HG03103 (cell line): ENCODE data around the gene GFI1.

ENCODE experiments used
- ATAC-seq: cut with Tn5 transposase; IDR thresholded peaks from one replicate; pipeline ENCODE4 v1.9.1; 2021; ENCODE audit warnings: low read depth; ENCODE audit not compliant: unreplicated experiment

The GFI1 gene

GRCh38 chr1:92488832-92489231 is 2.1 kb upstream of the GFI1 start:
- no peak for ATAC-seq

DNA sequence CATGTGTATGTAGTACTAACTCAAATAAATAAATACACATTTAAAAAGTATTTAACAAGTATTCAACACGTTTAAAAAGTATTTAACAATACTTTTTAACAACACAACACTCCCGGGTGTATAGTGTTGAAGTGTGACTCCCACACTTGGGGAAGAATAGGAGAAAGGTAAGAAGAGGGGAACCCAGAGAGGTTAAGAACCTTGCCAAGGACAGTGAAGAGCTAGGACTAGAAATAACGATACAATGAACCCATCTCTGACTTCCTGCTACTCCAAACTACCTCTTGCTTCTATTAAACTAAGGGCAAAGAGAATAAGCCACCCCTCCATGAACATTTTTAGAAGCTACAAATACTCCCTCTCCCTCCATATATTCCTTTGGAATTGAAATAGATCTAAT is 1.7 kb upstream of the GFI1 start:
- ATAC-seq: no peak

- no peak for ATAC-seq
Observed at GRCh38 chr1:92487078-92487605, 417 bp upstream of the GFI1 start.

DNA sequence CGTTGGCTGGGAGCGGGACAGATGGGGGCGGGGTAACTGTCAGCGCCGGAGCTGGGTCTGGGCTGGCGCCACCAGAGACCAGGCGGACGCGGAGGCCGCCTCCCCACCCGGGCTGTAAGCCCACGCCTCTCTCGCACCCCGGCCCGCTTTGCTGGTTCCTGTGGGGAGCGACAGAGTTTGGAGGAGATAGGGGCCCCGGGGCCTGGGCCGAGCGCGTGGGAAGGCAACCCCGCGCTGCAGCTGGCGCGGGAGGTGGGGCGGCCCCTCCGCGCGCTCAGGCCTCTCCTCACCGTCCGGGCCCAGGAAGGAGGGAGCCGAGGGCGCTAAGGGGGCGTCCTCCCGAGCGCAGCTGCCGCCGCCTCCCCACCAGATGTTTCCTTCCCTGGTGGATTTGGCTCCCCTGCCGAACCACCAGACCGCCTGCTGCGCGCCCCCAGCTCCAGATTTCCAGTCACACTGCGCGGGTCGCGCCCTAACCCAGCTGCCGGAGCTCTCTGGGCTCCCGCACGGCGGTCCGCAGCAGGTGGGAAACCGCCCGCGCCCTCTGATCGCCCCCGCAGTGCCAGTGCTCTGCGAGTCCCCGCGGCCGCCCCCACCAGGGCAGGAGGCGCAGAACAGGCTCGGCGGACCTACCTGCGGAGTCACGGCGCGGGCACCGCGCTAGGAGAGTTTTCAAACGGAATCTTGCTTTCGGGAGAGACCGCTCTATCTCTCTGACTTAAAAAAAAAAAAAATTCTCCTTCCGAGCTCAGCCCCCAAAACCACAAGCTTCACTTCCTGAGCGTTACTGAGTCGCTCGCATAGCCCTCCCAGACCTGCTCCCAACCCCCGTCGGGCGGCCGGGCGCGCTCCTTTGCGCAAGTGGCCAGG is 1.1 kb downstream of the GFI1 start:
- peak; percentile 42 for ATAC-seq

GRCh38 chr1:92484472-92485380 is 2.0 kb downstream of the GFI1 start:
- no peak for ATAC-seq

DNA sequence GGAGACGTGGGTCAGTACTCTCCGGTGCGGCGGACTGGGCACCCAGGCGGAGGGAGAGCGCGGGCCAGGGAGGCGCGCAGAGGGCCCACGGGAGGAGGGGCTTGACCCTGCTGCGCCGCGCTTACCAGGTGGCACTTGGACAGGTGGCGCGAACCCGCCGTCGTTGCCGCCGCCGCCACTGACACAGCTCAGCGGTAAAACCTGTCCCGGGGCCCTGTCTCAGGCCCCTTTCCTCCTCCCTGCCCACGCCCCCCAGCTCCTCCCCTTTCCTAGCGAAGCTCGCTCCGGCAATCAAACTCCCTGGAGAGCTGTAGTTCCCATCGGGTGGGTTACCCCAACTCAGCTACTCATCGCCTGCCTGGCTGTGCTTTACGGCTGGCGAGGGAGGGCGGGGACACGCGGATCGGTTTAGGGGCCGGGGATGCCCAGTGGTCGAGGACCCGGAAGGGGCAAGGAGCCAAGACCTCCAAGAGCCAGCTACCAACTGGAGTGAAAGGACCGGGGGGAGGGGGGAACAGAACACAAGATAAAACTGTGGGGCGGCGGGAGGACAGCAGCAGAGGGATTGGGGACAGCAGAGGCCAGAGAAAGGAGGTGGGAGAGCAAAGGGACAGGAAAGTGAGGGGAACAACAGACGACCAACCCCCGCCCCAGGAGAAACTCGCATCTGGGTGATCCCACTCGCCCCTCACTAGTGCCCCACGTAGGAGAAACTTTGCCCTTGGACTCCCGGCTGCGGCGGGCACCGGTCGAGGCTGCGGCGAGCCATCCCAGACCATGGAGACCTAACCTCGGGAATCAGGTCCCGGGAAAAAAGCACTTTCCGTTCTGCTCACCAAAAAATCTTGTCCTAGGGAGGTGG is 2.9 kb downstream of the GFI1 start:
- no peak for ATAC-seq

- no peak for ATAC-seq
Observed at GRCh38 chr1:92482665-92483609, 3.8 kb downstream of the GFI1 start.

DNA sequence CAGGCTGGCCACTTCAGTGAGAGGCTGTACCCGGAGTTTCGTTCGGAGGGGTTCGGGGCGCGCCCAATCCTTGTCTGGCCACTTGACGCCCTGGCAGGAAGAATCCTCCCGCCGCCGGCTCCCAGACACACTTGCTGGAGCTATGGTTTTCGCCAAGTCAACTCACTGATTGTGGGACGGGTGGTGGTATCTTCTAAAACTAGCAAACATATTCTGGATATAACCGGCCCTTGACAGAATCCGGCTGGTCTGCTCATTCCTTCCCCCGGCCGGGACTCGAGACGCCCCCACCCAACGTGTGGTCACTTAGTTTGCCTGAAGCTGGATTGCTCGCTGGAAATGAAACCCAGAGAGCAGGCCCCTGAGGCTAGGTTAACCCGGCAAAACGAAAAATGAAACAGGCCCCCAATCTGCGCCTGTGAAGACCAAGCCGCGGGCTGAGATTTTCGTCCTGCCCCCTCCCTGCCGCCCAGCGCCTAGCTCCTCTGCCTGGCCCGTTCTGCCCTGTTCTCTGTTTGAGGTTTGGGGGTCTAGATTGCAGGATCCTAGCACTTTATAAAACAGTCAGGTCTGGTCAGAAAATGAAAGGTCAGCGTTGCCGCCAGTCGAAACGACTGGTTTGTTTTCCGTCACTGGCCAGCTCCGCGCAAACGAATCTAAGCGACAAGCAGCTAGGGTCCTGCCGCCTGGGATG is 4.6 kb downstream of the GFI1 start:
- ATAC-seq: no peak

DNA sequence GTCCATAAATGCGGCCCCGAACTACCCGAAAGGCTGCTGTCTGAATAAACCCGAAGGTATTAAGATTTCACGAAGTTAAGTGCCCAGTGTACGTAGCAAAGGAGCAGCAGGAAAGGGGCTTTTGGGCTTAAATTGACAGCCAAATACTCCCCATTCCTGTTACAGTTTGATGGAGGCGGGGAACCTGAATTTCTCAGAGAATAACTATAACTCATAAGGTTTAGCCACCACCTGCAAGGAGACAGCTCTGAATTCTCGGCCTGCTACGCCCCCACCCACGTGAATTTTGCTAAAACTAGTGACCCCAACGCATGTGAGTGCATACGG is 5.2 kb downstream of the GFI1 start:
- no peak for ATAC-seq

DNA sequence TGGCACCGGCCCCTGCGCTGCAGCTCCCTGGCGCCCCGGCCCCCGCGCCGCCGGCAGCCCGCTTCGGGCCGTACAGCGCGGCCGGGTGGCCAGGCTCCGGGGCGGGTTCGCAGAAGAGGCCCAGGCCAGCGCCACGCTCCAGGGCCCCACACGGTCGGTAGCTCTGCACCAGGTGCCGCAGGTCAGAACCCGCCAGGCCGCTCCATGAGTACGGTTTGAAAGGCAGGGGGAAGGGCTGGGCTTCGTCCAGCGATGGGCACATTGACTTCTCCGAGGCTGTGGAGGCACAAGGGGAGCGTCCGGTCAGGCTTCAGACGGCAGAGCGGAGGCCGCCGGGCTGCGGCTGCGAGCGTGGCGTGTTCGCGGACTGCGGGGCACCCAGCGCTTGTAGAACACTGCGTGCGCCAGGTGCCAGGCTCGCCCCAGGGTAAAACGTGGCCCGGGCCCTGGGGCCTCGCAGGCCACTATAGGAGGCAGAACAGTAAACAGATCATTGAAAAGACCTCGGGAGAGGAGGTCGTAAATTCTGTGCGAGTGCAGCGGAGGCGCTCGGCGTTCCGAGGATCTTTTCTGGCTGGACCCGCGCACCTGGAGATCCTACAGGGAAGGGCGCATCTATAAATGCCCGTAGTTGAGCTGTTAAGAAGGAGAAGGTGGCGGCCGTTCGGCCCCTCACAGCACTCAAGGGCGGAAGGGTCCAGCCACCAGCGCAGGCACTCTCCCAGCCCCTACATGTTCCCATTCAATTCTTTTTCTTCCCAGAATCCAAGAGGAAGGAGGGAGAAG is 5.7 kb downstream of the GFI1 start:
- ATAC-seq: no peak

- no peak for ATAC-seq
Observed at GRCh38 chr1:92480200-92480812, 6.4 kb downstream of the GFI1 start.

DNA sequence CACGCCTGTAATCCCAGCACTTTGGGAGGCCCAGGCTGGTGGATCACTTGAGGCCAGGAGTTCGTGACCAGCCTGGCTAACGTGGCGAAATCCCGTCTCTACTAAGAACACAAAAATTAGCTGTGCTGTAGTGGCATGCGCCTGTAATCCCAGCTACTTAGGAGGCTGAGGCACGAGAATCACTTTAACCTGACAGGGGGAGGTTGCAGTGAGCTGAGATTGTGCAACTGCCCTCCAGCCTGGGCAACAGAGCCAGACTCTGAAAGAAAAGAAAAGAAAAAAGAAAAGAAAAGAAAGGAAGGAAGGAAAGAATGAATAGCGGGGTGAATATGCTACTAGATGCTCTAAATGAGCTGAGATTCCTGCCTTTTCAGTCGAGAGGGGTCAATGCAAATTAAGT is 7.1 kb downstream of the GFI1 start:
- no peak for ATAC-seq

GRCh38 chr1:92478393-92478792 is 8.3 kb downstream of the GFI1 start:
- no peak for ATAC-seq

GRCh38 chr1:92476071-92476631 is 10.6 kb downstream of the GFI1 start:
- no peak for ATAC-seq

GRCh38 chr1:92475029-92475428 is 11.7 kb downstream of the GFI1 start:
- ATAC-seq: no peak

DNA sequence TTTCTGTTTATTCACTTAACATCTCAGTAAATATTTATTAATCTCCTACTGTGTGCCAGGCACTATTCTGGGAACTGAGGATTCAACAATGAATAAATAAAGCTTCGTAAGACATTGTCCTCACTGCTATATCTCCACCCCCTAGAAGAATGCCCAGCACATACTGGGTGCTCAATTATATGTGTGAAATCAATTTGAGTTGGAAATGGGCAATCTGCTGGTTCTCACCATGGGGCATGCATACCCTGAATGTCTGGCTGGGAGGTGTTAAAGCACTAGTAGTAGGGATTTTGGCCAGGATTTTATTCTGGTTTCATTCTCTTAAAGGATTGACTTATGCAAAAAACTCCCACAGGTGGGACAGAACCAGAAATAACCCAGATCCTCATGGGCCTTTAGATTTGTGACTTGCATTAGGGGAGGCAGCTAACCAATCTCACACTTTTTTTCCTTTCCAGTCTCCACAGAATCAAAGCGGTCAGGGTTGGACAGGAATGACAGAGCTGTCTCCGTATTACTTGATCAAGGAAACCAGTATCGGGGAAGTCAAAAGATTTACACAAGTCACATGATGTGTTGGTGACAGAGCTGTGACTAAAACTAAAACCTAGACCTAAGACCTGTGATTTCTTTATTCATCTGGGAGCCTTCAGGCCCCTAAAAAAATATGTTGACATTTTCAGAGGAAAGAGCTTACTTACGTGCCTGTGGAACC is 12.8 kb downstream of the GFI1 start:
- peak; percentile 43 for ATAC-seq

DNA sequence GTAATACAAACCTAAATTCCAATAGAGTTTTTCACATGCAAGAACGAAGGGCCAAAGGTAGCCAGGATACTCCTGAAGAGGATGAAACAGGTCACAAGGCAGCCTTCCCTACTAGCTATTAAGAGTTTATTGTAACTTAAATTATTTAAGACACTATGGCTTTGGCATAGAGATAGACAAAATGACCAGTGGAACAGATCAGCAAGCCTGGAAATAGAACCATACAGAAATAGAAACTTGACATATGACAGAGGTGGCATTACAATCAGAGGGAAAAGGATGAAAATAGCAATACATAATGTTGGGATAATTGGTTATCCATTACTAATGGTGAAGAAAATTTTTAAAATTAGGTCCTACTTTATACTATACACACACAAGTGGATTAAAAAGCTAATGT is 16.5 kb downstream of the GFI1 start:
- no peak for ATAC-seq
